Astrocyte (in vitro differentiated cells and primary cell): ENCODE measurements around the gene PACRG.

Experiments
- CTCF ChIP-seq: IDR thresholded peaks from 2 replicates; pipeline ENCODE4 v1.5.1; 2011; ENCODE audit warnings: low read depth, mild to moderate bottlenecking, inconsistent platforms, low read length, moderate library complexity; ENCODE audit not compliant: insufficient read depth
- EZH2 ChIP-seq: IDR thresholded peaks from 2 replicates; pipeline ENCODE4 v1.6.1; 2012; ENCODE audit warnings: mild to moderate bottlenecking, low read length, inconsistent platforms; ENCODE audit not compliant: insufficient read depth

GRCh38 chr6:163329991-163330390 lies 602.2 kb downstream of the PACRG start:
- TF ChIP-seq CTCF (no peak), EZH2 (no peak)
